GM23338 (cell line): ENCODE measurements around the gene GPATCH8.

Source experiments
- CREB1 ChIP-seq: fragments of 250-450 bp; sonication (Bioruptor Pico); IDR thresholded peaks from 2 replicates; pipeline ENCODE4 v1.5.0; 2020; ENCODE audit warnings: low read depth, mild to moderate bottlenecking, moderate library complexity
- CTCF ChIP-seq, 2 experiments: fragments of 200-600 bp in 1 of 2; sonication (generic) in 1 of 2; conservative IDR thresholded peaks; 2 replicates each; pipeline versions ENCODE4 v1.5.1 to v1.6.1; 2016 to 2017; ENCODE audit warnings: antibody characterized with exemption in 2 of 2, low read depth in 2 of 2, mild to moderate bottlenecking in 2 of 2, moderate library complexity in 1 of 2
- ETS1 ChIP-seq: IDR thresholded peaks from 2 replicates; pipeline ENCODE4 v1.6.1; 2016; ENCODE audit warnings: antibody characterized with exemption
- EZH2 ChIP-seq: fragments of 200-600 bp; sonication (generic); IDR thresholded peaks from one replicate; pipeline ENCODE4 v1.8.0; 2017; ENCODE audit warnings: antibody characterized with exemption, mild to moderate bottlenecking, low read depth; ENCODE audit not compliant: unreplicated experiment
- EZH2phosphoT487 ChIP-seq: fragments of 200-600 bp; sonication (generic); IDR thresholded peaks from one replicate; pipeline ENCODE4 v1.8.1; 2018; ENCODE audit warnings: antibody characterized with exemption; ENCODE audit not compliant: unreplicated experiment
- JUNB ChIP-seq: IDR thresholded peaks from one replicate; pipeline ENCODE4 v1.6.1; 2016; ENCODE audit warnings: antibody characterized with exemption; ENCODE audit not compliant: unreplicated experiment
- NANOG ChIP-seq: IDR thresholded peaks from 2 replicates; pipeline ENCODE4 v1.6.1; 2016; ENCODE audit warnings: antibody characterized with exemption, borderline replicate concordance
- POLR2AphosphoS5 ChIP-seq: IDR thresholded peaks from 2 replicates; pipeline ENCODE4 v1.6.1; 2016; ENCODE audit warnings: antibody characterized with exemption, low read depth
- REST ChIP-seq: IDR thresholded peaks from one replicate; pipeline ENCODE4 v1.6.1; 2018; ENCODE audit warnings: antibody characterized with exemption; ENCODE audit not compliant: unreplicated experiment
- STAT1 ChIP-seq: IDR thresholded peaks from one replicate; pipeline ENCODE4 v1.6.1; 2016; ENCODE audit warnings: antibody characterized with exemption; ENCODE audit not compliant: unreplicated experiment
- ZNF114 ChIP-seq: fragments of 250-450 bp; sonication (Bioruptor Pico); IDR thresholded peaks from 2 replicates; pipeline ENCODE4 v1.5.0; 2020; ENCODE audit warnings: mild to moderate bottlenecking, moderate library complexity
- ZNF331 ChIP-seq: fragments of 250-450 bp; sonication (Bioruptor Pico); IDR thresholded peaks from 2 replicates; pipeline ENCODE4 v1.5.0; 2020; ENCODE audit warnings: low read depth, mild to moderate bottlenecking, moderate library complexity
- ZNF462 ChIP-seq: fragments of 250-450 bp; sonication (Bioruptor Pico); IDR thresholded peaks from 2 replicates; pipeline ENCODE4 v1.5.0; 2020; ENCODE audit warnings: mild to moderate bottlenecking, moderate library complexity

- TF ChIP-seq CTCF (conservative IDR thresholded peaks at IDR 0.05; ENCODE audit: low read depth in 2 of 2) (no peak), EZH2phosphoT487 (no peak), POLR2AphosphoS5 (no peak), REST (no peak), EZH2 (no peak), ETS1 (no peak), ZNF114 (CRISPR knock-in tag) (no peak), JUNB (no peak), ZNF462 (CRISPR knock-in tag) (no peak), STAT1 (no peak), CREB1 (CRISPR knock-in tag) (no peak), ZNF331 (CRISPR knock-in tag) (no peak), NANOG (no peak)
Observed at GRCh38 chr17:44546671-44547606, 43.7 kb upstream of the GPATCH8 start.
